Measurements from ENCODE around the gene CLK3. TPM values are rescaled to one million over a fixed set of nuclear protein-coding genes. Genes with fewer than 3 reads are reported as not detected.

Gene CLK3
- total and polyA plus RNA-seq, 2 donors (not counting 1 experiment from before 2014, with no cell fraction given) = 176 to 350 TPM

DNA sequence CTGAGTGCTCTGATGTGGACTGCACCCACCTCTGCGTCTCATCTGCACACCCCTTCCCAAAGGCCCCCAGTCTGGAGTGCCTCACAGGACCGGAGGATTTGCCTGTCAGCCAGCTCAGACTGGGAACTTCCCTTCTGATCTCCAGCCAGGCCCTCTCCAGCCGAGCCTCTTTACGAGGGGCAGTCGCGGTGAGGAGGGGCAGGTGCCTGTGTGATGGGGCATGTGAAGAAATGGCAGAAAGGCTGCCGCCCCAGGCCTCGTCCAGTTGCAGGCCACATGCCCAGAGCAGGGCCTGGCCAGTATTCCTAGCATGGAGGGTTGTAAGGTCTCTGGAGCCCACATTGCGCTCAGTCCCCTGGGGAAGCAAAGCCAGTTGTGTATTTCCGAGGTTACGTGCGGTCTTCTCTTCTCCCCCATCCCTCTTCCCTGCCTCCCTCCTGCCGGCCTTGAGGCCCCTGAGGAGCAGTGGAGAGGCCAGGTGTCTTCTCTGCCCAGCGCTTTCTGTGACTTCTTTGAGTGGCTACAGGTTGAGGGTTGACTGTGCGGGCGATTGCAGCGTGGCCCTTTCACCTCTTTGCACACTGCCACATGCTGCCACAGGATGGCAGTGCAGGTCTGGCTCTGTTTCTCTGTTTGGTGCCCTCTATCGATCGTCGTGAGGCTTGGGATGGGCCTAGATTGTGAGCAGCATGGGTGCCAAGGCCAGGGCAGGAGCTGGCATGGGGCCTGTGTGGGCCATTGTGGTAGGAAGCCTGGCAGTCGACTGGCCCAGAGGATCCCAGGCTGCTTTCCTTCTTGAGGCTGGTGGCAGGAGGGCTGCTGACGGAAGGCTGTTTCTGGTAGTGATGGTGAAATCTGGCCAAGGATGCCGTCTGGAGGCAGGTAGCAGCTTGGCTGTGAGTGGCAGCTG lies 5.3 kb downstream of the CLK3 start:
- DNase-seq (peak; percentile 84), ATAC-seq (ENCODE audit: low read depth) (peak; percentile 95)
- intact Hi-C loops (cut with micrococcal nuclease) = loop anchor here (1.0 kb wide), 1 partner anchor 11 kb away; no protein-coding TSS in a partner anchor
- no peak for TF ChIP-seq EZH2 (IDR thresholded peaks at IDR 0.05; ENCODE audit: borderline replicate concordance, insufficient read depth, low read depth, low read length, poor library complexity, severe bottlenecking)
- TF ChIP-seq, protein P1, sequence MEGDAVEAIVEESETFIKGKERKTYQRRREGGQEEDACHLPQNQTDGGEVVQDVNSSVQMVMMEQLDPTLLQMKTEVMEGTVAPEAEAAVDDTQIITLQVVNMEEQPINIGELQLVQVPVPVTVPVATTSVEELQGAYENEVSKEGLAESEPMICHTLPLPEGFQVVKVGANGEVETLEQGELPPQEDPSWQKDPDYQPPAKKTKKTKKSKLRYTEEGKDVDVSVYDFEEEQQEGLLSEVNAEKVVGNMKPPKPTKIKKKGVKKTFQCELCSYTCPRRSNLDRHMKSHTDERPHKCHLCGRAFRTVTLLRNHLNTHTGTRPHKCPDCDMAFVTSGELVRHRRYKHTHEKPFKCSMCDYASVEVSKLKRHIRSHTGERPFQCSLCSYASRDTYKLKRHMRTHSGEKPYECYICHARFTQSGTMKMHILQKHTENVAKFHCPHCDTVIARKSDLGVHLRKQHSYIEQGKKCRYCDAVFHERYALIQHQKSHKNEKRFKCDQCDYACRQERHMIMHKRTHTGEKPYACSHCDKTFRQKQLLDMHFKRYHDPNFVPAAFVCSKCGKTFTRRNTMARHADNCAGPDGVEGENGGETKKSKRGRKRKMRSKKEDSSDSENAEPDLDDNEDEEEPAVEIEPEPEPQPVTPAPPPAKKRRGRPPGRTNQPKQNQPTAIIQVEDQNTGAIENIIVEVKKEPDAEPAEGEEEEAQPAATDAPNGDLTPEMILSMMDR (IDR thresholded peaks at IDR 0.05) = peak; percentile 94
- Histone ChIP-seq H3K4me2 (replicated peaks; ENCODE audit: low read depth, low read length, poor library complexity, severe bottlenecking) (no peak overlapping the region), H3K36me3 (replicated peaks in 1 of 2; ENCODE audit: control extremely low read depth in 1 of 2, control insufficient read depth in 1 of 2, extremely low read depth in 1 of 2, insufficient read depth in 2 of 2, low read length in 1 of 2) (peaks cover 1 to 75% of the 10 kb centered on the region in 2 experiments), H4K20me1 (ENCODE audit: control insufficient read depth, insufficient read depth, low read length, poor library complexity, severe bottlenecking) (peaks cover 91% of the 10 kb centered on the region), H3K79me2 (ENCODE audit: control insufficient read depth, insufficient read depth, low read length) (peaks cover 79% of the 10 kb centered on the region), H3K27ac (ENCODE audit: low read length in 2 of 2) (no peak overlapping the region), H3K4me1 (ENCODE audit: control insufficient read depth in 2 of 2, insufficient read depth in 2 of 2, low read length in 2 of 2) (peaks cover 15 to 46% of the 10 kb centered on the region in 2 donors), H3K9ac (ENCODE audit: low read length) (no peak overlapping the region), H3K9me3 (ENCODE audit: control extremely low read depth in 1 of 3, control insufficient read depth in 2 of 3, insufficient read depth in 1 of 3, low read length in 2 of 3) (no peaks in the 10 kb centered on the region), H2AFZ (ENCODE audit: insufficient read depth, low read depth, low read length, poor library complexity, severe bottlenecking) (no peak overlapping the region), H3K27me3 (replicated peaks in 1 of 4; ENCODE audit: control extremely low read depth in 1 of 4, control insufficient read depth in 3 of 4, insufficient read depth in 4 of 4, low read length in 3 of 4) (no peaks in the 10 kb centered on the region), H3K4me3 (ENCODE audit: control extremely low read depth in 1 of 5, extremely low read depth in 1 of 5, insufficient read depth in 1 of 5, low read depth in 2 of 5, low read length in 4 of 5) (no peak overlapping the region)
- peaks cover 39% of the 10 kb centered on the region for H3K4me1 Mint-ChIP-seq
- H3K27me3 Mint-ChIP-seq = no peaks in the 10 kb centered on the region
- H3K4me3 Mint-ChIP-seq = peak overlapping the region; percentile 50
- no peaks in the 10 kb centered on the region for H3K9me3 Mint-ChIP-seq (ENCODE audit: insufficient read depth)
- ChIA-PET POLR2A (no interaction called here), CTCF (interaction anchor here (0.5 to 23.4 kb wide), 15 partner anchors 12 to 330 kb away, joined by 3 to 596 read pairs (median 3); partner anchors contain the start of genes ARID3B and CSK)
- 61% methylated on average over 15 of the region's 23 CpGs for WGBS (ENCODE audit: insufficient coverage)
- peak overlapping the region; percentile 81 for H3K27ac Mint-ChIP-seq

DNA sequence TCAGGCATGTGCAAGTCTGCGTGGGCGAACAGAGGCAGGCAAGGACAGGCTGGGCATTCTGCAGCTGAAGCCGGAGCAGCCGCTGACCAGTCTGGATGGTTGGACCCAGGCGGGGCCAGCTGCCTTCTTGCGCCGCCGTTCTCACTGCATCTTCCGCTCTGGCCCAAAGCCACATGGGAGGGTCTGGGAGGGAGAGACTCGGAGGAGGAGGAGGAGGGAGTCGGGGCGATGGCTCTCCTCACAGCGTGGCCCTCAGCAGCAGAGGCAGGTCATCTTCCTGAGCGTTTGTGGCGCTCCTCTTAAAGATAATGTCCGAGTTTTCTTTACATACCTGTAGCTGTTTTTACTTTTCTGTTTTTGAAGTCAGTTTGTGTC lies 5.9 kb downstream of the CLK3 start:
- Histone ChIP-seq H3K4me2 (replicated peaks; ENCODE audit: low read depth, low read length, poor library complexity, severe bottlenecking) (no peak overlapping the region), H3K79me2 (ENCODE audit: control insufficient read depth, insufficient read depth, low read length) (peaks cover 73% of the 10 kb centered on the region), H3K27me3 (replicated peaks in 1 of 4; ENCODE audit: control extremely low read depth in 1 of 4, control insufficient read depth in 3 of 4, insufficient read depth in 4 of 4, low read length in 3 of 4) (no peaks in the 10 kb centered on the region), H3K9ac (ENCODE audit: low read length) (no peak overlapping the region), H3K36me3 (replicated peaks in 1 of 2; ENCODE audit: control extremely low read depth in 1 of 2, control insufficient read depth in 1 of 2, extremely low read depth in 1 of 2, insufficient read depth in 2 of 2, low read length in 1 of 2) (peaks cover 1 to 82% of the 10 kb centered on the region in 2 experiments), H3K4me3 (ENCODE audit: control extremely low read depth in 1 of 5, extremely low read depth in 1 of 5, insufficient read depth in 1 of 5, low read depth in 2 of 5, low read length in 4 of 5) (no peak overlapping the region), H3K27ac (ENCODE audit: low read length in 2 of 2) (no peak overlapping the region), H3K4me1 (ENCODE audit: control insufficient read depth in 2 of 2, insufficient read depth in 2 of 2, low read length in 2 of 2) (peaks cover 20 to 47% of the 10 kb centered on the region in 2 donors), H3K9me3 (ENCODE audit: control extremely low read depth in 1 of 3, control insufficient read depth in 2 of 3, insufficient read depth in 1 of 3, low read length in 2 of 3) (no peaks in the 10 kb centered on the region), H4K20me1 (ENCODE audit: control insufficient read depth, insufficient read depth, low read length, poor library complexity, severe bottlenecking) (peaks cover 91% of the 10 kb centered on the region), H2AFZ (ENCODE audit: insufficient read depth, low read depth, low read length, poor library complexity, severe bottlenecking) (no peak overlapping the region)
- intact Hi-C loops (cut with micrococcal nuclease) = loop anchor here (1.0 kb wide), 1 partner anchor 11 kb away; no protein-coding TSS in a partner anchor
- Mint-ChIP-seq H3K4me1 (peaks cover 42% of the 10 kb centered on the region), H3K9me3 (ENCODE audit: insufficient read depth) (no peaks in the 10 kb centered on the region), H3K27ac (peak overlapping the region; percentile 81), H3K27me3 (no peaks in the 10 kb centered on the region), H3K4me3 (no peak overlapping the region)
- 99% methylated on average over 13 of the region's 16 CpGs for WGBS (ENCODE audit: insufficient coverage)
- DNase-seq (no peak), ATAC-seq (ENCODE audit: low read depth) (no peak)
- POLR2A ChIA-PET = no interaction called here
- no peak for TF ChIP-seq EZH2 (IDR thresholded peaks at IDR 0.05; ENCODE audit: borderline replicate concordance, insufficient read depth, low read depth, low read length, poor library complexity, severe bottlenecking)
- TF ChIP-seq, protein P1 (IDR thresholded peaks at IDR 0.05) = no peak
- CTCF ChIA-PET = interaction anchor here (0.5 to 23.4 kb wide), 15 partner anchors 12 to 329 kb away, joined by 3 to 596 read pairs (median 3); partner anchors contain the start of genes ARID3B and CSK
